Measurements from ENCODE around the gene OPTN. TPM values are rescaled to one million over a fixed set of nuclear protein-coding genes. Genes with fewer than 3 reads are reported as not detected.

The OPTN gene
- total and polyA plus RNA-seq, 5 donors from 2014 or later, result 71.9 to 209 (median 103) TPM

DNA sequence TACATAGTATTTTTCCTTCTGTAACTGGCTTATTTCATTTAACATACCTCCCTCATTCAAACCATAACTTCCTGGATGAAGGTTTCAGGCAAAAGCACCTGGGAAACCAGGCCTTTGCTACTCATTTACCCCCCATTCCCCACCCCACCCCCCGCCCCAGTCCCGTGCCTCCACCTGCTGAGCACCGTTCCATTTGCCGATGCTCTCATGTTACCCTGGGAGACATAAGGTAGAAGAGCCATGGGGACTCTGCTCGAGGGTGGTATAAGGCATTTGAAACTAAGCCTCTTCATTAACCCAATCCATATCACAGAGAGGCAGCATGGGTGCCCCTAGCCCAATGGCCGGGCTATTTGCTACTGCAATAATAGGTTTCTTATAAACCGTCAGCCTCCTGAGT is 39.2 kb downstream of the OPTN start:
- peaks cover 0 to 2% (median 0%) of the 10 kb centered on the region in 7 donors for H3K9me3 Mint-ChIP-seq
- Histone ChIP-seq H3K4me1 (ENCODE audit: control insufficient read depth, insufficient read depth, low read length, poor library complexity, severe bottlenecking) (no peaks in the 10 kb centered on the region), H3K9me3 (ENCODE audit: control insufficient read depth in 2 of 2, low read length in 2 of 2) (no peaks in the 10 kb centered on the region), H3K4me3 (ENCODE audit: low read depth, low read length) (no peak overlapping the region), H3K27ac (ENCODE audit: insufficient read depth, low read length, poor library complexity, severe bottlenecking) (no peak overlapping the region), H3K36me3 (ENCODE audit: control insufficient read depth, insufficient read depth, low read length) (peaks cover 91% of the 10 kb centered on the region), H3K27me3 (ENCODE audit: control insufficient read depth, insufficient read depth, low read length) (no peaks in the 10 kb centered on the region)
- no peaks in the 10 kb centered on the region for H3K27me3 Mint-ChIP-seq
- H3K4me1 Mint-ChIP-seq, result peaks cover 0 to 17% (median under 1%) of the 10 kb centered on the region in 4 donors
- DNase-seq (no peak), ATAC-seq (ENCODE audit: low read depth in 2 of 2) (no peak)
- no peak overlapping the region for H3K27ac Mint-ChIP-seq
- no peak overlapping the region for H3K4me3 Mint-ChIP-seq
- peaks cover 69% of the 10 kb centered on the region for H3K36me3 Mint-ChIP-seq

GRCh38 chr10:13139676-13140075 is 39.7 kb downstream of the OPTN start:
- Histone ChIP-seq H3K27me3 (ENCODE audit: control insufficient read depth, insufficient read depth, low read length) (no peaks in the 10 kb centered on the region), H3K4me3 (ENCODE audit: low read depth, low read length) (no peak overlapping the region), H3K27ac (ENCODE audit: insufficient read depth, low read length, poor library complexity, severe bottlenecking) (no peak overlapping the region), H3K9me3 (ENCODE audit: control insufficient read depth in 2 of 2, low read length in 2 of 2) (no peaks in the 10 kb centered on the region), H3K36me3 (ENCODE audit: control insufficient read depth, insufficient read depth, low read length) (peaks cover 85% of the 10 kb centered on the region), H3K4me1 (ENCODE audit: control insufficient read depth, insufficient read depth, low read length, poor library complexity, severe bottlenecking) (no peaks in the 10 kb centered on the region)
- Mint-ChIP-seq H3K4me1 (peaks cover 0 to 19% (median under 1%) of the 10 kb centered on the region in 4 donors), H3K9me3 (peaks cover 0 to 7% (median 0%) of the 10 kb centered on the region in 7 donors), H3K36me3 (peaks cover 69% of the 10 kb centered on the region), H3K4me3 (no peak overlapping the region), H3K27me3 (no peaks in the 10 kb centered on the region), H3K27ac (peak overlapping the region in 1 of 3 donors; percentile 25)
- DNase-seq (no peak), ATAC-seq (ENCODE audit: low read depth in 2 of 2) (no peak)

GRCh38 chr10:13140627-13141190 is 40.7 kb downstream of the OPTN start:
- Histone ChIP-seq H3K27me3 (ENCODE audit: control insufficient read depth, insufficient read depth, low read length) (no peaks in the 10 kb centered on the region), H3K27ac (ENCODE audit: insufficient read depth, low read length, poor library complexity, severe bottlenecking) (no peak overlapping the region), H3K9me3 (ENCODE audit: control insufficient read depth in 2 of 2, low read length in 2 of 2) (peaks cover 0 to 6% of the 10 kb centered on the region in 2 experiments), H3K36me3 (ENCODE audit: control insufficient read depth, insufficient read depth, low read length) (peaks cover 75% of the 10 kb centered on the region), H3K4me3 (ENCODE audit: low read depth, low read length) (no peak overlapping the region), H3K4me1 (ENCODE audit: control insufficient read depth, insufficient read depth, low read length, poor library complexity, severe bottlenecking) (no peaks in the 10 kb centered on the region)
- Mint-ChIP-seq H3K36me3 (peaks cover 64% of the 10 kb centered on the region), H3K27ac (peak overlapping the region in 1 of 3 donors; percentile 25), H3K4me3 (no peak overlapping the region), H3K27me3 (no peaks in the 10 kb centered on the region), H3K9me3 (peaks cover 0 to 14% (median 3%) of the 10 kb centered on the region in 7 donors), H3K4me1 (peaks cover 0 to 24% (median under 1%) of the 10 kb centered on the region in 4 donors)
- ATAC-seq (ENCODE audit: low read depth in 2 of 2), result no peak
- no peak for DNase-seq

DNA sequence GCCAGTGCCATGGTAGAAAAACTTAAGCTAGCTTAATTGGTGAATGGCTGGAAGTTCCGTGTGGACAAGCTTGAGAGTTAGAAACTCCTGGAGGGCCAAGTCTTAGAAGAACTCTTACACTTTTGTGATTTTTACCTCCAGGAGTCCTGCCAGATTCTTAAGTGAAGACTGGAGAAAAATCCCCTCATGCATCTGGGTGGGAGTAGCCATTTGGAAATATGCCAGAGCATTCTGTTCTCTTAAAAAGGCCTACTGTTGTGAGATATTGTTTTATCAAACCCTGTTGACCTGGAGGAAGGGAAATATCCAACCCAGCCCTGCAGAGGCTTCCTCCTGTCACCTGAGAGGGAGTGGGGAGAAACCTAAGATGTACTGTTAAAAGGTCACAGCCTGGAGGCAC is 43.8 kb downstream of the OPTN start:
- Histone ChIP-seq H3K4me3 (ENCODE audit: low read depth, low read length) (no peak overlapping the region), H3K27ac (ENCODE audit: insufficient read depth, low read length, poor library complexity, severe bottlenecking) (no peak overlapping the region), H3K36me3 (ENCODE audit: control insufficient read depth, insufficient read depth, low read length) (peaks cover 44% of the 10 kb centered on the region), H3K4me1 (ENCODE audit: control insufficient read depth, insufficient read depth, low read length, poor library complexity, severe bottlenecking) (no peaks in the 10 kb centered on the region), H3K9me3 (ENCODE audit: control insufficient read depth in 2 of 2, low read length in 2 of 2) (peaks cover 0 to 6% of the 10 kb centered on the region in 2 experiments), H3K27me3 (ENCODE audit: control insufficient read depth, insufficient read depth, low read length) (no peaks in the 10 kb centered on the region)
- H3K27me3 Mint-ChIP-seq, result no peaks in the 10 kb centered on the region
- H3K9me3 Mint-ChIP-seq, result peaks cover 0 to 19% (median 5%) of the 10 kb centered on the region in 7 donors
- H3K4me1 Mint-ChIP-seq, result peaks cover 0 to 23% (median 0%) of the 10 kb centered on the region in 4 donors
- ATAC-seq (ENCODE audit: low read depth in 2 of 2) (no peak), DNase-seq (no peak)
- peaks cover 42% of the 10 kb centered on the region for H3K36me3 Mint-ChIP-seq
- no peak overlapping the region for H3K4me3 Mint-ChIP-seq
- peak overlapping the region in 1 of 3 donors; percentile 80 for H3K27ac Mint-ChIP-seq

- ATAC-seq (ENCODE audit: low read depth in 2 of 2), result no peak
- Mint-ChIP-seq H3K27ac (no peak overlapping the region), H3K36me3 (peaks cover 34% of the 10 kb centered on the region), H3K27me3 (no peaks in the 10 kb centered on the region), H3K9me3 (peaks cover 0 to 20% (median 6%) of the 10 kb centered on the region in 7 donors), H3K4me1 (peaks cover 0 to 23% (median 0%) of the 10 kb centered on the region in 4 donors), H3K4me3 (no peak overlapping the region)
- peaks cover 0 to 6% of the 10 kb centered on the region in 2 experiments for H3K9me3 ChIP-seq (ENCODE audit: control insufficient read depth in 2 of 2, low read length in 2 of 2)
- DNase-seq, result no peak
- H3K27ac ChIP-seq (ENCODE audit: insufficient read depth, low read length, poor library complexity, severe bottlenecking), result no peak overlapping the region
- no peaks in the 10 kb centered on the region for H3K4me1 ChIP-seq (ENCODE audit: control insufficient read depth, insufficient read depth, low read length, poor library complexity, severe bottlenecking)
- peaks cover 34% of the 10 kb centered on the region for H3K36me3 ChIP-seq (ENCODE audit: control insufficient read depth, insufficient read depth, low read length)
- no peak overlapping the region for H3K4me3 ChIP-seq (ENCODE audit: low read depth, low read length)
- H3K27me3 ChIP-seq (ENCODE audit: control insufficient read depth, insufficient read depth, low read length), result no peaks in the 10 kb centered on the region
These were observed 44.9 kb downstream of the OPTN start for GRCh38 chr10:13144814-13145213.

DNA sequence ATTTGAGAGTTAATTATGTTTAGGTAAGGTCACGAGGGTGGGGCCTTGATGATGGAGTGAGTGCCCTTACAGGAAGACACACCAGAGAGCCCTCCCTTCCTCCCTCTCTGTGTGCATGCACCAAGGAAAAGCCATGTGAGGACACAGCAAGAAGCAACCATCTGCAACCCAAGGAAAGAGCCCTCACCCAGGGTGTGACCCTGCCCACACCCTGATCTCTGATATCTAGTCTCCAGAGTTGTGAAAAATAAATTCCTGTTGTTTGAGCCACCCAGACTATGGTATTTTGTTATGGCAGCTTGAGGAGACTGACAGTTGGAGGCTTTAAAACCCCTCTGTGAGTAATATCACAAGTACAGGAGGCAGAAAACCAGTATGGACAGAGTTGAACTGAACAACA is 46.4 kb downstream of the OPTN start:
- DNase-seq (no peak), ATAC-seq (ENCODE audit: low read depth in 2 of 2) (no peak)
- no peak overlapping the region for H3K27ac ChIP-seq (ENCODE audit: insufficient read depth, low read length, poor library complexity, severe bottlenecking)
- Mint-ChIP-seq H3K27me3 (no peaks in the 10 kb centered on the region), H3K4me3 (no peak overlapping the region), H3K36me3 (peaks cover 24% of the 10 kb centered on the region), H3K4me1 (peaks cover 0 to 14% (median 0%) of the 10 kb centered on the region in 4 donors), H3K9me3 (peaks cover 0 to 23% (median 7%) of the 10 kb centered on the region in 7 donors), H3K27ac (no peak overlapping the region)
- peaks cover 0 to 6% of the 10 kb centered on the region in 2 experiments for H3K9me3 ChIP-seq (ENCODE audit: control insufficient read depth in 2 of 2, low read length in 2 of 2)
- no peaks in the 10 kb centered on the region for H3K27me3 ChIP-seq (ENCODE audit: control insufficient read depth, insufficient read depth, low read length)
- H3K4me1 ChIP-seq (ENCODE audit: control insufficient read depth, insufficient read depth, low read length, poor library complexity, severe bottlenecking), result no peaks in the 10 kb centered on the region
- peaks cover 19% of the 10 kb centered on the region for H3K36me3 ChIP-seq (ENCODE audit: control insufficient read depth, insufficient read depth, low read length)
- H3K4me3 ChIP-seq (ENCODE audit: low read depth, low read length), result no peak overlapping the region

DNA sequence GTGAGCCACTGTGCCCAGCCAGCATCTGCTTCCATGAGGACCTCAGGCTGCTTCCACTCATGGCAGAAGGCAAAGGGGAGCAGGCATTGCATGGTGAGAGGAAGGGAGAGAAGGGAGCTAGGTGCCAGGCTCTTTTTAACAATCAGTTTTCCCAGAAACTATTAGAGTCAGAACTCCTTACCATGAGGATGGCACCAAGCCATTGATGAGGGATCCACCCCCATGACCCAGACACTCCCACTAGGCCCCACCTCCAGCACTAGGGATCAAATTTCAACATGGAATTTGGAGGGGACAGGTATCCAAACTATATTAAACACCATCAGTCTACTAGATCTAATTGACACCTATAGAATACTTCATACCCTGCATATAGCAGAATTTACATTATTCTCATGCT is 47.2 kb downstream of the OPTN start:
- Histone ChIP-seq H3K36me3 (ENCODE audit: control insufficient read depth, insufficient read depth, low read length) (peaks cover 12% of the 10 kb centered on the region), H3K27me3 (ENCODE audit: control insufficient read depth, insufficient read depth, low read length) (no peaks in the 10 kb centered on the region), H3K27ac (ENCODE audit: insufficient read depth, low read length, poor library complexity, severe bottlenecking) (no peak overlapping the region), H3K4me1 (ENCODE audit: control insufficient read depth, insufficient read depth, low read length, poor library complexity, severe bottlenecking) (no peaks in the 10 kb centered on the region), H3K9me3 (ENCODE audit: control insufficient read depth in 2 of 2, low read length in 2 of 2) (peaks cover 0 to 6% of the 10 kb centered on the region in 2 experiments), H3K4me3 (ENCODE audit: low read depth, low read length) (no peak overlapping the region)
- H3K36me3 Mint-ChIP-seq, result peaks cover 22% of the 10 kb centered on the region
- peaks cover 0 to 23% (median 7%) of the 10 kb centered on the region in 7 donors for H3K9me3 Mint-ChIP-seq
- no peak overlapping the region for H3K4me3 Mint-ChIP-seq
- DNase-seq, result no peak
- no peaks in the 10 kb centered on the region for H3K27me3 Mint-ChIP-seq
- ATAC-seq (ENCODE audit: low read depth in 2 of 2), result no peak
- H3K4me1 Mint-ChIP-seq, result peaks cover 0 to 14% (median 0%) of the 10 kb centered on the region in 4 donors
- no peak overlapping the region for H3K27ac Mint-ChIP-seq

DNA sequence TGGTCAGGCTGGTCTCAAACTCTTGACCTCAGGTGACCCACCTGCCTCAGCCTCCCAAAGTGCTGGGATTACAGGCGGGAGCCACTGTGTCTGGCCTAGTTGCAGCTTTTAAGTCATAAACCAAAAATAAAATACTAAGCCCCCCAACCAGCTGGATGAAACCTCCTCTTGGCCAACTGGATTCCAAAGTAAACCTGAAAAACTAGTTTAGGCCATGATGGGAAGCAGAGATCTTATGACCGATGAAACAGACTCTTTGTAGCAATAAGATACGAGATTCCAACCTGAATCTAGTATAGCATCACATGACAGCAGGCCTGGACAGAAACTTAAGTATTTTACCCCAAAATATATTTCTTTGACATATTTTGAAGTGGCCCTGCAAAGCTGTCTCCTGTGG is 52.3 kb downstream of the OPTN start:
- Mint-ChIP-seq H3K36me3 (peaks cover 11% of the 10 kb centered on the region), H3K27me3 (no peaks in the 10 kb centered on the region), H3K27ac (no peak overlapping the region), H3K4me1 (peaks cover 0 to 4% (median 0%) of the 10 kb centered on the region in 4 donors), H3K9me3 (peaks cover 0 to 10% (median 4%) of the 10 kb centered on the region in 7 donors), H3K4me3 (no peak overlapping the region)
- no peaks in the 10 kb centered on the region for H3K9me3 ChIP-seq (ENCODE audit: control insufficient read depth in 2 of 2, low read length in 2 of 2)
- no peaks in the 10 kb centered on the region for H3K36me3 ChIP-seq (ENCODE audit: control insufficient read depth, insufficient read depth, low read length)
- ATAC-seq (ENCODE audit: low read depth in 2 of 2), result no peak
- no peak overlapping the region for H3K27ac ChIP-seq (ENCODE audit: insufficient read depth, low read length, poor library complexity, severe bottlenecking)
- no peak overlapping the region for H3K4me3 ChIP-seq (ENCODE audit: low read depth, low read length)
- DNase-seq, result no peak
- no peaks in the 10 kb centered on the region for H3K27me3 ChIP-seq (ENCODE audit: control insufficient read depth, insufficient read depth, low read length)
- H3K4me1 ChIP-seq (ENCODE audit: control insufficient read depth, insufficient read depth, low read length, poor library complexity, severe bottlenecking), result no peaks in the 10 kb centered on the region
